Measurements from ENCODE around the gene GJB5.

Gene GJB5

DNA sequence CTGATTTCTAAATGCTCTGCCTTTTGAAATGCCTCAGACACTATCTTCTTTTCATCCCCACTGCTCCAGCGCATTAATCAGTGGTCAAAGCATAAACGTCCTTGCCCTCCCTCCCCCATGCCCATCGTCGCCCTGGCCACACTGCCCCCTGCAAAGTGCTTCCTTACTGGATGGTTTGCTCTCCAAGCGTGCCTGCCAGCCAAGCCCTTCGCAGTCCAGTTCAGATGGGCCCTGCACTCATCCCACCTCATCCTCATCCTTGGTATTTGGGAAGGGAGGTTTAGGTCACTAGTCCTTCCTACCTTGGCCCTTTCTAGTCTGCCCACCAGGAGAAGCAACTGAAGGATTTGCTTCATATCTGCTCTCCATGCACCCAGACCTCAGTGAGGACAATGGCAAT lies 41.1 kb downstream of the GJB5 start:
- no peak for DNase-seq (ENCODE audit: low spot score)

DNA sequence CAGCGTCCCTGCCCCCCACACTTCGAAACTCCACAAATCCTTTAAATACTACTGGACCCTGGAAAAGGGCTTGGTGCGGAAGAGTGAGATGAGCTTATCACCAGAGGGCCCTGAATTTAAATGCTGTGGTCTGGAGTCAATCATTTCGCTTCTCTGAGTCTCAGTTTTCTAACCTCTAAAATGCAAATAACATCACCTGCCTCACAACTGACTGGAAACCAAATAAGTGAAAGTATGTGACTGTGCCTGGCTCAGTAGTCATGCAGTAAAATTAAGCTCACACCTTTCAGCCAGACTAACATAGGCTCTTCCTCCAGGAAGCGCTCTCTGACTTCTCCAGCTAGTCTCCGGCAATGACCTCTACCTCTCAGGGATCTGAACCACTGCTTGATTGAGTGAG lies 42.1 kb downstream of the GJB5 start:
- DNase-seq (ENCODE audit: low spot score), result no peak

DNA sequence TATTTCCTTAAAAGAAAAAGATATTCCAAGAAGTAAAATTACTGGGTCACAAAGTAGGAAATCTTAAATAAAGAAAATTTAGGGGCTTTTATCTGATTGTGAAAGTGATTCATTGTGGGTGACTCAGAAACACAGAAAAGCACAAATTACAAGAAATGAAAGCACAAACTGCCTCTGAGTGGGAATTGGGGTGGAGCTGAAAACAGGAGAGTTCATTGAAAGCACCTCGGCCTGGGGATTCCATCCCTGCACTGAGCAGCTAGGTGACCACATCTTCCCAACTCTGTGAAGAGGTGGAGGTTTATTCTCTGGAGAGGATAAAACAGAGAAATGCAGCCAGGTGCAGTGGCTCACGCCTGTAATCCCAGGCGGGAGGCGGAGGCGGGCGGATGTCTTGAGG lies 45.4 kb downstream of the GJB5 start:
- no peak for DNase-seq (ENCODE audit: low spot score)

DNA sequence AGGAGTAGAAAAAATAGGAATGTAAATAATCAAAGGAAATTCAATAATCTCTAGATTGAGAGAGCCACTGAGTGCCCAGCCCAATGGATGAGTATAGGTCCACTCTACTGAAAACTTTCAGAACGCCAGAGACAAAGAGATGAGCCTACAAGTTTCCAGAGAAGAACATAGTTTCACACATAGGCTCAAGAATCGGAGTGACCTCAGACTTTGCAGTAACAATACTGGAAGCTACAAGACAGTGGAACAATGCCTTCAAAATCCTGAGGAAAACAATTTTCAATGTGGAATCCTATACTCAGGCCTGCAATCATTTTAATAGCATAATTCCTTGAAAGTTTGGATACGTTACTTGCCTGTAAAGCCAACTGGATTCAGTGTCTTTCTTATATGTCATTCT lies 48.9 kb downstream of the GJB5 start:
- no peak for DNase-seq (ENCODE audit: low spot score)

DNA sequence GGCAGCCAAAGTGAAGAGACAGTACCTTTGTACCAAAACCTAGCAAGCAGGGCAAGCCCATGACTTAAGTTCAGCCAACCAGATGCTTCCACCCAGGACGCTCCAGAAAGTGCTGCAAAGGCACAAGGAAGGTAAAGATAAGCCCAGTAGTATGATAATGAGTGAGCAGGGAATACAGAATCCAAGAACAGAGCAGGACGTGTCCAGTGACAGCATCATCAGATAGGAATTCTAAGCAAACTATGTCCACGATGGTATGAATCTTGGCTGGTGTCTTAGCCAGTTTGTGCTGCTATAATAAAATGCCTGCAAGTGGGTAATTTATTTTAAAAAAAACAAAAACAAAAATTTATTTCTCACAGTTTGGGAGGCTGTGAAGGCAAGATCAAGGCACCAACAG lies 51.5 kb downstream of the GJB5 start:
- no peak for DNase-seq (ENCODE audit: low spot score)

All from HuH-7 (cell line).